GM21576 (cell line): ENCODE results near the gene DDRGK1.
"Not testable (repeated sequence)": the region's sequence is repeated elsewhere in the genome, so short reads cannot be mapped to it uniquely, and the experiment has no call there.

Experiments used
- ATAC-seq: cut with Tn5 transposase; IDR thresholded peaks from one replicate; pipeline ENCODE4 v1.9.1; 2021; ENCODE audit warnings: mild to moderate bottlenecking, moderate library complexity; ENCODE audit not compliant: unreplicated experiment

Gene DDRGK1

DNA sequence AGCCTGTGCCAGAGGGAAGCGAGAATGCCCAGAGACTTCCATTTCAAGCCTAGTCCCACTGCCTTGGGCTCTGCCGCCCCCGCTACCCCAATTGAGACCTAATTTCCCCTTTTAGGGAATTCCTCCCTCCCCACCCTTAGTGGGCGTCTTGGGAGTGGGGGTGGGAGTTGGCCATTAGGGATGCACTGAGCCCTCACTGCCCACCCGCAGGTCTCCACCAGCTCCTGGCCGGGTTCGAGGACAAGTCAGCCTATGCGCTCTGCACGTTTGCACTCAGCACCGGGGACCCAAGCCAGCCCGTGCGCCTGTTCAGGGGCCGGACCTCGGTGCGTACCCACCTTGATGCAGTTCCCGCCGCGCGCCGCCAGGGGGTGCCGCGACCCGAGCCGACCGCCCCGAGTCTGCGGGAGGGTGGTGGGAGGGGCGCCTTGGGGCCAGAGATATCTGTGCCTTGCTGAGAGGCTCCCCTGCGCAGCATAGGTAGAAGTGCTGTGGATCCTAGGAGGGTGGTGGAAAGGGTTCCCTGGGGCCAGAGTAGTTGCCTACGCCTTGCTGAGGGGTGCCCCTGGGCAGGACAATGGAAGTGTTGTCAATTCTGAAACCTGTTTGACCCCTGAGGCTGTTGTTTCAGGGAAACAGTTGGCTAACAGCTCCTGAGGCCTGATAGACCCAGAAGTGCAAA, 14.0 kb upstream of the DDRGK1 start:
- ATAC-seq: no peak

DNA sequence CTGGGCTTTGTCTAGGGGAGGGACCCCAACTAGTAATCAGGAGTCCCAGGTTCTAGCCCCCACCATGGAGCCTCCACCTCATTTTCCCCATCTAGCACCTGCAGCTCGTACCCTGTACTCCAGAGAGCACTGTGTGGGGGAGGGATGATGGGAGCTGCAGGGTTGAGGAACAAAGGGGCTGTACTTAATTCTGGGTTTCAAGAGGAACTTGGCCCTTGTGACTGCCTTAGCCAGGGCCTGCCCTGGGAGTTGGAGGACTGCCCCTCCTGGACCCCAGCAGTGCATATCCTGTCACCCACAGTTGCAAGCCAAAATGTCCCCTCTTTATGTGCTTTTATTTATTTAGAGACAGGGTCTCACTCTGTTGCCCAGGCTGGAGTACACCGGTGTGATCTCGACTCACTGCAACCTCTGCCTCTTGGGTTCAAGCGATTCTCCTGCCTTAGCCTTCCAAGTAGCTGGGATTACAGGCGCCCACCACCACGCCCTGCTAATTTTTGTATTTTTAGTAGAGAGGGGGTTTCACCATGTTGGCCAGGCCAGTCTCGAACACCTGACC, 11.0 kb upstream of the DDRGK1 start:
- ATAC-seq: not testable (repeated sequence)

DNA sequence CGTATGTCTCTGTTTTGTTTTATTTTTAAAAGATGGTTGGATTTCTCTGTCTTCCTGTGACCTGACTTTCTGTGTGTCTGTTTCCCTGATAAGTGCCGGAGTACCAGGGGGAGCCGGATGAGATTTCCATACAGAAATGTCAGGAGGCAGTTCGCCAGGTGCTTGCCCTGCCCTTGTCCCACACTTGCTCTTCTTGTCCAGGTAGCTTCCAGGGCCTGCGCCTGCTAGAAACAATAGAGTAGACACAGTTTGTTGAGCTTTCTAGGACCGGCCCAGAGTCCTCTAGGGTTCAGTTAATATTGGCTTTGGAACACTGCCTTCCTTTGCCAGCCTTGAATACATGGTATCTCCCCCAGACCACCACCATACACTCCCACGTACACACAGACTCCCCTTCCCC, 8.7 kb upstream of the DDRGK1 start:
- ATAC-seq: no peak

DNA sequence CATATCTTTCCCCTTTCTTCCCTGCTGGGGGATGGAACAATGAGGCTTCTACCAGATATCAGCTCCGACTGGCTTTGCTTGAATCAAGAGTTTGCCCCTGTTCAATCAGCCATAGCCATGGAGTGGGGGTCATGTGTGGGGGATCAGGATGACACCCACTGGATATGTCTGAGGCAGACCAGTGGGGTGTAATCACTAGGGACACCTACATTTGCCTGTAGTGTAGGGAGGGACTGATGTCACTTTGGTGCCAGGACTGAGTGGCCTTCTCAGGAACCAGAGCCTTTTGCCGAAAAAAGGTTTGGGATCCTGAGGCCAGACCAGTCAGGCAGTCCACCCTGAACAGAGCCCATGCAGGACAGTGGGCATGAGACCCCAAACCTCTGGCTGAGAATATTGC, 5.9 kb upstream of the DDRGK1 start:
- no peak for ATAC-seq

DNA sequence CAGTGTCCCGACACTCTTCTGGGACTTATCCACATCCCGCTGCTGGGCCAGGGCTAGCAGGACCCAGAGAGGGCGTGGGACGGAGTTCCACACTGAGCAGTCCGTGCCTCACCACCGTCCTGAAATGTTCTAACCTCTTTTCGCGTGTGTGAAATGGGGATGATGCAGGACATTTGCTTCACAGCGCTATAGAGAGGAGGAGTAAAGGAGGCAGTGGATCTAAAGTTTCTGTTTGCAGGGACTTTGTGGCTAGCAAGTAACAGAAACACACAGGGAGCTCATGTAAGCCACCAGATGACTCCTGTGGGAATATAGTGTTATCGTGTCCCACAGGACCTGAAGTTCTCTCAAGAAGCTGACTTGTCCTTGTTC, 5.5 kb upstream of the DDRGK1 start:
- ATAC-seq: no peak

DNA sequence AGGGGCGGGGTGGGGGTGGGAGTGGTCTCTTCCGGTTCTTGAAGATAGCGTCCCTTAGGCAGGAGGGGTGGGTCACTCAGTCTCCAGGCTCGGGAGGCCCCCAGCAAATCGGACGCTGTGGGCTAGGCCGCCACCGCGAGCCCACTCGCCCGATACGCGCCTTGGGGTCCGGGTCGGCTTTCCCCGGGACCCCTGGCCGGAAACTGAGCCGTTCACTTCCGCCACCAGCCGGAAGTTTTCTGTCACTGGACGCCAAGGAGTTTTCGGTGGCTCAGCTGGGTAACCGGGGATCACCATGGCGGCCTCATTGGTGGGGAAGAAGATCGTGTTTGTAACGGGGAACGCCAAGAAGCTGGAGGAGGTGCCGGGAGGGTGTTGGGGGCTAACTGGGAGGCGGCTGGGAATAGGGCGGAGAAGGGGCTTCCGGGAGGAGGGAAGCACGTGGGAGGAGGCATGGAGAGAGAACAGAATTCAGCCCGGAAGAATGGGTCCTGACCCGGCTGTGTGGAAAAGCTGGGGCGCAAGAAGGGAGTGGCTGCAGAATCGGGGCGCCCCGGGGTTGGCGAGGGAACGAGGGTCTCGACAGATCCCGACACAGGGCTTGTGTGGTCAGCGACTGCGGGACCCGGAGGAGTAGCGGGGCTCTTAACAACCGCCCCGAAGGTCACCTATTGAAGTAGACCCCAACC, 4.9 kb upstream of the DDRGK1 start, which contains the start of gene ITPA:
ITPA (plus strand) TSS at position 242 of the 689 bp plus-strand sequence; CDS start at position 296, 54 bp downstream.
- no peak for ATAC-seq

DNA sequence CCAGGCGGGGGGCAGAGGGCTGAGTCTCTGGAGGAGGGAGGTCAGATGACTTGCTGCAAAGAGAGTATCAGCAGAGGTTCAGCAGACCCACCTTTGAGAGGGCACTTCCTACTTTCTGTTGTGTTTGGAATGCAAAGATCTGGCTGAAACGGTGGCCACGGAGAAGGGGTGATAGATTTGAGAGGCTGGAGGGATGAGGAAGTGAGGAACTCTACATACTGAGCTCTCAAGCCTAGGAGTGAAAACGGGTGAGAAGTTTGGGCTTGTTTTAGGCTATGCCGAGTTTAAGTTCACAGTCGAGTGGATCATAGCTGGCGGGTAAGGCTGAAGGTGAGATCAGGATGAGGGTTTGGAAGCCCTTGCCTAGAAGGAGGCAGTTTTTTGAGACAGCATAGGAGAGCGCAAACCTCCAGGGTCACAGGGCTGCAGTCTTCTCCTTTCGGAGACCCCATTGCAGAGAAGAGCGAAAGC, 4.3 kb upstream of the DDRGK1 start:
- no peak for ATAC-seq

DNA sequence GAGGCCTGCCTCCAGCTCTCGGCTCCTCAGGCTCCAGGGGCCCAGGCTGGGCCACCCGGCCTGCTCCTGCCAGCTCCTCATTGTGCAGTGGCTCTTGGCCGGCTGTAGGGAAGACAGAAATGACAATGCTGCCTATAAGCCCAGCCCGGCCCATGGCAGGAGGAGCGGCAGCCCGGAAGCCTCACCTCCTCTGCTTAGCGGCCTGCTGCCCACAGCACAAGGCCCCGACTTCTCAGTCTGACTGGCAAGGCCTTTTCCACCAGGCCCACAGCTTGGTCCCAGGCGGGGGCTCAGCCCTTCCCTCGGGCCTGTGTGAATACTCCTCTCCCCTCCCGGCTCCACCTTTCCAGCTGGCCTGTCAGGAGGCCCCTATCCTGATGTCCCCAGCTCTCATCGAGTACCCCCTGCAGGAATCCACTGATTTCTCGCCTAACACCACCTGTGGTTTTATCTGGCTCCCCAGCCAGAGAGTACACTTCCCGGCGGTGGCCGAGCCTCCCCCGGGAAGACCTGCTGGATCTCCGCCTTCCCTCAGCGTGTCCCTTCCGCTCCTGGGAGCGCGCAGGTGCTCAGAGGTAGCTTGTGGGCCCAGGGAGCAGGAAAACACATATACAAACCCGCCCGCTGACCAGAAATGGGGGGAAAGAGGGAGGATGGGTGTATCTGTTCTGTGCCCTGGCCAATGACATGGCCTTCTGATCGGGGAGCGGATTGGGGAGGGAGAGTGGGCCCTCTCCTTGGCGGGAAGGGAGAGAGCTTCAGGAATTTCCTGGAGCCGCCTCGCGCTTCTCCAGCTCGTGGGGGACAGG, 963 bp downstream of the DDRGK1 start:
- ATAC-seq: peak; percentile 19

DNA sequence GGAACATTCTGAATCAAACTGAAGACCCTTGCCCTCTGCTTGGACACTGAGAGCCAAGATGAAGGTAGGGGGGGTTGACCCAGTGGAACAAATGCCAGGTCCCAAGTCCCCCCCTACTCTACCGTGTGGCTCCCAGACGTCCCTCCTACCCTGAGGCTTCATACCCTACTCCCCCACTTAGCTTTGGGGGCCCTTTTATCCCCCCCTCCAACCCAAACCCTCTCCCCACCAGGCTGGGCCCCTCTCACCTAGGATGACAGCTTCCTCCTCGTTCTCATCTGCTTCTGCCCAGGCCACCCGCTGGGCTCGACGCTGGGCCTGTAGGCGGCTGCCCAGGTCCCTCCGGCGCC, 1.5 kb downstream of the DDRGK1 start:
- peak; percentile 2 for ATAC-seq

DNA sequence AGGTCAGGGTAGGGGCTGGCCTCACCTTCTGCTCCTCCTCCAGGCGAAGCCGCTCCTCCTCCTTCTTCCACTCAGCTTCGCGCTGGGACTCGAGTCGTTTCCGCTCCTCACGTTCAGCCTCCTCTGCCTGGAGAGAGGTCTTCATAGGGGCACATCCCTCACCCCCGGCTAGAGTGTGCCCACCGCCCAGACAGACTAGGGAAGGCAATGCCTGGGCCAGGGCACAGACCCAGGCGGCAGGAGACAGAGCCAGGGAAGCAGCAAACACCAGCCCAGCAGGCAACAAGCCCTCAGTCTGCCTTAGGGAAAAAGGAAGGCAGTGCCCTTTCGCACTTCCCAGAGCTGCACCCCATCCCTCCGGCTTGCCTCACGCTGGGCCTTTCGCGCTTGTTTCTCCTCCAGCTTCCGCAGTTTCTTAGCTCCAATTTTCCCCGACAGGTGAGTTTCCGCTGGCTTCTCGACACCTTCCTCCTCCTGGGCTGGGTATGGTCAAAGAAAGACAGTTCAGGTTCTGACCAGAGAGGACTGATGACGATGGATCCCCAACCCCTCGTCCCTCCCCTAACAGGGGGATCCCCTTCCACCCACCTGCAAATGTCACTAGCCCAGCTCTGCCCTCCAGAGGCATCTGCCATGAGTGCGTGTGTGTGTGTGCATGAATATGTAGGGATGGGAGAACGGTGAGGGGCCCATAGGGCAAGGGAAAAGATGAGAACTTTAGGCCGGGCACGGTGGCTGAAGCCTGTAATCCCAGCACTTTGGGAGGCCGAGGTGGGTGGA, 4.3 kb downstream of the DDRGK1 start:
- no peak for ATAC-seq

DNA sequence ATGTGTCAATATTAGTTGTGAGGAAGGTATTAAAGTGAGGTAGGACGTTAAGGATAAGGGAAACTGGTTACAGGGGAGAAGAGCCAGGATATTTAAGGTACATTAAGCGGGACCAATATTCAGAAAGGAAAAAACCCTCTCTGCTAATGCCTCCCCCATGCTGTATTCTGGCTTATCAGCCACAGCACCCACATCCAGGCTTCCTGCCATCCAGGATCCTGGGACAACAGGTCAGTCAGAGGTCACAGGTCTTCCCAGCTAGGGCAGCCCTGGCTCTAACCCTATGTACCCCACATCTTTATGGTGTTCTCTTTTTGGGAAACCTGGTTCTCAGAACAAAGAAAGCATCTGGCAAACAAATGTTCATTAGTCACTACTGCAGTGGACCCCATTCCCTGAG, 5.3 kb downstream of the DDRGK1 start:
- ATAC-seq: no peak

DNA sequence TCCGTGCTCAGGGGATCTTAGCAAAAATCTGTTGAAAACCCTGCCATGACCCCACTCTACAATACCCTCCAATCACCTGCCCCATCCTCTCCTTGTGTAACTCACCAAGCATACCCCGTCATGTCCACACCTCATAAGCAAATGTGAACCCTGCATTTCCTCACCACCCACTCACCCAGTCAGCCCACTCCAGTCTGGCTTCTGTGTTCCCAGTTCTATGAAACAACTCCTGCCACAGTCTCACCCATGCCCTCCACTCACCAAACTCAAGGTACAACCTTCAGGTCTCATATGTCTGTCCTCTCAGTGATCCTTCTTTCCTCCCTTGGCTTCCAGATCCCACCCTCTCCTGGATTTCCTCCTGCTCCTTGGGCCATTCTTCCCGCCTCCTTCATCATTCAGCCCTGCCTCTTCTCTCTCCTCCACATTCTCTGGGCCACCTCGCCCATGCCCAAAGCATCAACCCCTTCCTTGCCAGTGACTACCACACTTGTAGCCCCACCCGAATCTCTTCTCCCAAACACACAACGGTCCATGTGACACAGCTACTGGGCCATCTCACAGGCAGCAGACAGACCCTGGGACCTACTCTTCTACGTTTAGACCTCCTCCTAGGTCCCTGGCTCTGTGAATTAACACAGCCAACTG, 8.8 kb downstream of the DDRGK1 start:
- no peak for ATAC-seq

DNA sequence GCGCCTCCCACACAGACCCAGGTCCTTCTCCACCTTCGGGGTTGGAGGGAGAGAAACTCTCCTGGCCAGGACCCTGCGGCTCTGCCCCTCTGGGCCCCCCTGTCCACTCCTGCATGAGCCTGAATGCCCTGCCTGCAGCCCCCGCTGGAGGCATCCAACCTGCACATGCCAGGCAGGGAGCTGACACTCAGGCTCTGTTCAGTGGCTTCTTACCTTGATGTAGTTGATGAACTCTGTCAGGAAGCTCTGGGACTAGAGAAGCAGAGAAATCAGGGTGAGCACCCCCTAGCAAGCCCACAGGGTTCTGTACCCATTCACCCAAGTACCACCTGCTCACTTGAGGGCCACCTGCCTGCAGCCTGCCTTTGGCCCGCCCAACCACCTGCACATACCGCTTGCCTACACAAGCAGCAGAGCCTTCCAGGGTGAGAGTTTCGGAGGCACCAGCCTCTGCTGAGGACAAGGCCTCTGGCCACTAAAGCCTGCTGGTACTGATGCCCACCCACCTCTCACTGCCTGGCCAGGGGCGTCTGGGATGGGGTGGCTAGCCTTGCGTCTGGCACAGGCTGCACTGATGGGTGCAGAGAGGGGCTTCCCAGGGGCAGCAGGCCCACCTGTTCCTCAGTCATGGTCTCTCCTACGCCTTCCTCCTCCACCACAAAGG, 9.7 kb downstream of the DDRGK1 start:
- ATAC-seq: no peak

DNA sequence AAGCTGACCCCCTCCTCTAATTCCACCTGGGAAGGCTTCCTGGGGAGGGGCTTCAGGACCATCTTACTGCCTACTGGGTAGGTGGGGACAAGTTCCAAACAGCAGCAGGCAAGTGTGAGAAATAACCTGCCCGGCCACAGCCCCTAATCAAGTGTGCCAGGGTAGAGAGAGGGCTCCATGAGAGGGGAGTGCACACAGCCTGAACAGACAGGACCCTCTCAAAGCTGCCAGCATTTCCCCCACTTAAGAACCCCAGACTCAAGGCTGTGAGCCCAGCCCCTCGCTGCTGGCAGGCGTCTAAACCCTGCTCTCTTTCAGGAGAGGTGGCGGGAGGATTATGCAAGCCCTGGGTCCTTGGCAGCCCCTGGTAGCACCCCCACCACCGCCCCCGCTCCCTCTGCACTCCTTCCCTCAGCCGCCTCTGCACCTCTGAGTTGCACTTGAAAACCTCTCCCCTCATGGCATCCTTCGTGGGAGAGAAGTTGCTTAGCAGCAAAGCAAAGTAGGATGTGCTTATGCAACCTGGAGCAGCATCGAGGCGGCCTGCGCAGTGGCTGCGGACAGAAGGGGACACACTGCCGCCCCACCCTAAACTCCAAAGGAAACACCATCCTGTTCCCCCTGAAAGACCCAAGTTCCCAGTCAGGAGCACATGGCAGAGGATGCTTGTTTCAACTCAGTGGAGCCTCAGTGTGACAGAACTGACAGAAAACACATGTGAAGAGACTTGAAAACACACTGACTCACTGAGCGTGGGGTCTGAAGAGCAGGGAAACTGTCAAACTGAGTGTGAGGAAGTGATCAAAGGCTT, 10.5 kb downstream of the DDRGK1 start:
- no peak for ATAC-seq

DNA sequence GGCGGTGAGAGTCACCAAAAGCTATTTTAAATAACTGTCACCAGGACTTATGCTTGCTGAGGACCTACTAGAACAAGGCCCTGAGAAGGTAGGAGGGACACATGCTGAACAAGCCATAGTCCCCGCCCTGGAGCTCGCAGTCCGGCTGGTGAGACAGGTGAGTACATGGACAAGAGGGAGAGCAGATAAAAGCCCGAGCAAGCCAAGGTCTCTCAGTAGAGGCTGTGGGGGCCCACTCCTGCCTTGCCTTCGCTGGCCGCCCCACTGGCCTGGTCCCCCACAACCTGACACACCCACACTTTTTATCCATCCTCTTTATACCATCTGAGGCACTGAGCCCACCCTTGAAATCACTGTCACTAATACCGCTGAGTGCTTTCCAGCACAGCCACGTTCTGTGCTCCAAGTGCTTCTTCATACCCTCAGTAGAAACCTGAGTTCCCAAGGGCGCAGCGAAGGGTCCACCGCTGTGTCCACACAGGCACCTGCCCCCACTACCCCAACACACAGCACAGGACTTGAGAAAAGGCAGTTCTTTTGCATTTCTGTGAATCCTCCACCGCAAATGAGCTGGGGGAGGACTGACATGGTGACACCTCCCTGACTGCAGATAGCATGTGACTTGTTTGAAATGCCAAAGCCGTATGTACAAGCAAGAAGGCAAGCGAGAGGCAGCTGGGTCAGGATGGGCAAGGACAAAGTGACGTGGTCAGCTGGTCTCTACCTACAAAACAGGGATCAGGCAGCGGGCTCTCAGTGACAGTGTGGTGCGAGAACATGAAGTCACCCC, 12.1 kb downstream of the DDRGK1 start:
- ATAC-seq: no peak

DNA sequence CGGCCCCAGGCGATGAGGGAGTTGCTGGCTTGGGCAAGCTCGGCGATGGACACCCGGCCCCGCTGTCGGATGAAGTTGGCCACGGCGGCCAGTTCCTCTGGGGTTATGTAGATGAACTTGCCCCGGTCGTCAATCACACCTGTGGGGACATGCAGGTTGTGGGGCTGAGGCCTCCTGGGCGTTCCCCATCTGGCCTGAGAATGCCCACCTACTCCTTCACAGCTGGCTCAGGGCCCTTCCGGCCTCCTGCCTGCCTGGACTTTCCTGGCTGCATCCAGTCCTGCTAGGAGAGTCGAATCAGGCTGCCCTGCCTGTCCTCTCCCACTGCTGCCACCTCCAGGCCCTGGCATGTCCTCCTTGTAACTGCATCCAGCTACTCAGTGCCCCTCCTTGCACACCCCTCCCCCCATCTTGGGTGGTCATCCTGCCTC, 13.8 kb downstream of the DDRGK1 start:
- no peak for ATAC-seq

DNA sequence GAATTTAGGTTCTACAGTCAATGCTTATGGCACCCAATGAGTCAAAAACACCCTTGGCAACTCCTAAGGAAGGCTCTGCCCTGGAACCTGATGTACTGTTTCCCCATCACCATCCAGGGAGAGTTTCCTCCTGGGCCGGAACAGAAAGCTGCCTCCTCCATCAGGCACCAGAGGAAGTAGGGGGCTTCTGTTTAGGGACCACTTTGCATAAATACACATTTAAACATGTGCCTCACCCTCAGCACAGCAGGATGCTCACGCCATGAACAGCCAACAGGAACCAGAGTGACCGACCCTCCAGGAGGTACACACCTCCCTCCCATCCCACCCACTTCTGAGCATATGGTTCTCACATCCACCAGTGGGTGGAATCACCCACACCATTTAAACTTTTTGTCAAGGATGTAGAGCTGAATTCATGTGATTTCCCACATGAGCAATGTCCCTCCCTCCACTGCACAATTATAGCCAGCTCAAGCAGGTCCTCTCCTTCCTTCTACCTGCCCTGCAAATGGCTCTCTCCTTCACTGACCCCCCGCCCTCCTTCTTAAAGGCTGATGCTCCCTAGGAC, 14.8 kb downstream of the DDRGK1 start:
- no peak for ATAC-seq
